ENCODE results near the gene RPN1. TPM values are rescaled to one million over a fixed set of nuclear protein-coding genes. Genes with fewer than 3 reads are reported as not detected.

RPN1 gene
- 100 to 1,000 TPM; 197 to 219 (median 212) TPM for total RNA-seq

- in situ Hi-C loops (cut with MboI; ENCODE audit: low sequenced_read_pairs in 4 of 4): no loop called here
These were observed at the start of gene RPN1 for GRCh38 chr3:128650096-128651050. Gene RPN1 (minus strand): TSS chr3:128650818. CDS start chr3:128650800, 18 bp downstream.

GRCh38 chr3:128698211-128699047 is 47.8 kb upstream of the RPN1 start:
- ATAC-seq: peak; percentile 70 to 73
- no peaks in the 10 kb centered on the region for H3K9me3 ChIP-seq
- in situ Hi-C loops (cut with MboI; ENCODE audit: low sequenced_read_pairs in 4 of 4): loop anchor here in 2 of 4 donors (25.0 kb wide), 2 partner anchors 89 to 164 kb away; no protein-coding TSS in a partner anchor
- intact Hi-C loops (cut with DNase I; ENCODE audit: low total_unique reads): no loop called here
- DNase-seq: peak in 1 of 2 donors; percentile 27
- H3K27ac ChIP-seq: peak overlapping the region; percentile 80 to 84 (median 82)
- no peaks in the 10 kb centered on the region for H3K4me1 ChIP-seq
- no peaks in the 10 kb centered on the region for H3K36me3 ChIP-seq
- H3K4me3 ChIP-seq: peak overlapping the region; percentile 68 to 76 (median 71)
- no peaks in the 10 kb centered on the region for H3K27me3 ChIP-seq
- TF ChIP-seq, protein P1, sequence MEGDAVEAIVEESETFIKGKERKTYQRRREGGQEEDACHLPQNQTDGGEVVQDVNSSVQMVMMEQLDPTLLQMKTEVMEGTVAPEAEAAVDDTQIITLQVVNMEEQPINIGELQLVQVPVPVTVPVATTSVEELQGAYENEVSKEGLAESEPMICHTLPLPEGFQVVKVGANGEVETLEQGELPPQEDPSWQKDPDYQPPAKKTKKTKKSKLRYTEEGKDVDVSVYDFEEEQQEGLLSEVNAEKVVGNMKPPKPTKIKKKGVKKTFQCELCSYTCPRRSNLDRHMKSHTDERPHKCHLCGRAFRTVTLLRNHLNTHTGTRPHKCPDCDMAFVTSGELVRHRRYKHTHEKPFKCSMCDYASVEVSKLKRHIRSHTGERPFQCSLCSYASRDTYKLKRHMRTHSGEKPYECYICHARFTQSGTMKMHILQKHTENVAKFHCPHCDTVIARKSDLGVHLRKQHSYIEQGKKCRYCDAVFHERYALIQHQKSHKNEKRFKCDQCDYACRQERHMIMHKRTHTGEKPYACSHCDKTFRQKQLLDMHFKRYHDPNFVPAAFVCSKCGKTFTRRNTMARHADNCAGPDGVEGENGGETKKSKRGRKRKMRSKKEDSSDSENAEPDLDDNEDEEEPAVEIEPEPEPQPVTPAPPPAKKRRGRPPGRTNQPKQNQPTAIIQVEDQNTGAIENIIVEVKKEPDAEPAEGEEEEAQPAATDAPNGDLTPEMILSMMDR (IDR thresholded peaks at IDR 0.05 in 4 of 5, conservative IDR thresholded peaks at IDR 0.05 in 1 of 5): no peak
- peak in 1 of 2 donors; percentile 12 for TF ChIP-seq POLR2A (IDR thresholded peaks at IDR 0.05)

More at GRCh38 chr3:128650096-128651050, at the start of gene RPN1:
- TF ChIP-seq POLR2A (IDR thresholded peaks at IDR 0.05): peak; percentile 77 to 87
- TF ChIP-seq, protein P1 (IDR thresholded peaks at IDR 0.05 in 4 of 5, conservative IDR thresholded peaks at IDR 0.05 in 1 of 5): no peak
- no peaks in the 10 kb centered on the region for H3K27me3 ChIP-seq
- DNase-seq (peak; percentile 97 to 98), ATAC-seq (peak; percentile 96)
- H3K27ac ChIP-seq: peak within 1 kb of the TSS; percentile 97 to 100 (median 100)
- peak within 1 kb of the TSS; percentile 90 to 100 (median 95) for H3K4me3 ChIP-seq
- H3K9me3 ChIP-seq: no peaks in the 10 kb centered on the region
- H3K4me1 ChIP-seq: peaks cover 16 to 17% of the 10 kb centered on the region in 2 donors
- intact Hi-C loops (cut with DNase I; ENCODE audit: low total_unique reads): loop anchor here (1.0 kb wide), 2 partner anchors 30 to 33 kb away; no protein-coding TSS in a partner anchor
- no peaks in the 10 kb centered on the region for H3K36me3 ChIP-seq

DNA sequence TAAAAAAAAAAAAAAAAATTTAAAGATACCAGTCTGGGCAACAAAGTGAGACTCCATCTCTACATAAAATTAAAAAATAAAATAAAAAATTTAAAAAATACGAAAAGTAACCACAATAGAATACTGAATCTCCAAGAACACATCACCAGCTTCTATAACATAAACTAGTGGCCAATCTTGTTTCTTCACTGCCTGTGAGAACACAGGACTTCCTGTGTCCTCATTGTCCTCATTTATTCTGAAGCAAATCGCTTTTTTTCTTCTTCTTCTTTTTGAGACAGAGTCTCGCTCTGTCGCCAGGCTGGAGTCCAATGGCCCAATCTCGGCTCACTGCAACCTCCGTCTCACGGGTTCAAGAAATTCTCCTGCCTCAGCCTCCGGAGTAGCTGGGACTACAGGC is 46.7 kb upstream of the RPN1 start:
- no peak for ATAC-seq
- no peak for DNase-seq
- Histone ChIP-seq H3K4me1 (no peaks in the 10 kb centered on the region), H3K27ac (no peak overlapping the region), H3K36me3 (no peaks in the 10 kb centered on the region), H3K4me3 (no peak overlapping the region), H3K27me3 (no peaks in the 10 kb centered on the region), H3K9me3 (no peaks in the 10 kb centered on the region)
- intact Hi-C loops (cut with DNase I; ENCODE audit: low total_unique reads): no loop called here
- TF ChIP-seq POLR2A (IDR thresholded peaks at IDR 0.05): no peak
- TF ChIP-seq, protein P1 (IDR thresholded peaks at IDR 0.05 in 4 of 5, conservative IDR thresholded peaks at IDR 0.05 in 1 of 5): no peak
- in situ Hi-C loops (cut with MboI; ENCODE audit: low sequenced_read_pairs in 4 of 4): loop anchor here in 2 of 4 donors (25.0 kb wide), 2 partner anchors 90 to 165 kb away; no protein-coding TSS in a partner anchor

GRCh38 chr3:128693696-128694095 is 43.1 kb upstream of the RPN1 start:
- intact Hi-C loops (cut with DNase I; ENCODE audit: low total_unique reads): no loop called here
- ATAC-seq: no peak
- in situ Hi-C loops (cut with MboI; ENCODE audit: low sequenced_read_pairs in 4 of 4): loop anchor here in 2 of 4 donors (25.0 kb wide), 2 partner anchors 94 to 169 kb away; no protein-coding TSS in a partner anchor
- H3K9me3 ChIP-seq: no peaks in the 10 kb centered on the region
- H3K27ac ChIP-seq: no peak overlapping the region
- no peaks in the 10 kb centered on the region for H3K36me3 ChIP-seq
- H3K27me3 ChIP-seq: no peaks in the 10 kb centered on the region
- TF ChIP-seq, protein P1 (IDR thresholded peaks at IDR 0.05 in 4 of 5, conservative IDR thresholded peaks at IDR 0.05 in 1 of 5): no peak
- no peak for TF ChIP-seq POLR2A (IDR thresholded peaks at IDR 0.05)
- DNase-seq: no peak
- no peak overlapping the region for H3K4me3 ChIP-seq
- H3K4me1 ChIP-seq: no peaks in the 10 kb centered on the region

All from gastrocnemius medialis (tissue), 4 donors.